Endothelial cell of umbilical vein (primary cell): ENCODE results near the gene ZNRF3. TPM values are rescaled to one million over a fixed set of nuclear protein-coding genes. Genes with fewer than 3 reads are reported as not detected.
"Not testable (repeated sequence)": the region's sequence is repeated elsewhere in the genome, so short reads cannot be mapped to it uniquely, and the experiment has no call there.

ENCODE experiments used
- BruUV-seq: library from RNA; stranded (reverse); fragments of 400-500 nt; replicated peaks from 2 replicates; lab custom pipeline; 2021; lab: Mats Ljungman, UMichigan
- CTCF ChIA-PET: fragments of 300-600, 350-600 bp; sonication (Branson Sonifier 250); formaldehyde crosslinking; loops from one replicate; lab custom pipeline; 2021; ENCODE audit warnings: antibody characterized with exemption, inconsistent platforms; lab: Charles Lee
- POLR2A ChIA-PET: fragments of 300-600, 350-600 bp; sonication (Branson Sonifier 250); formaldehyde crosslinking; loops from one replicate; lab custom pipeline; 2021; ENCODE audit warnings: antibody characterized with exemption, inconsistent platforms; lab: Charles Lee
- DNase-seq: peaks from one replicate; pipeline ENCODE4 v3.0.0-alpha.2; 2011; ENCODE audit warnings: low read depth, low spot score
- FAIRE-seq: peaks from 2 replicates; lab custom pipeline; 2011; peaks lifted over from hg19 to GRCh38; lab: Jason Lieb, UNC
- H2AFZ ChIP-seq: 2 replicates; pipeline ENCODE4 v1.6.0; 2012; ENCODE audit warnings: low read depth, low read length, control low read depth, inconsistent platforms
- H3K27ac ChIP-seq: 2 replicates; pipeline ENCODE4 v1.5.1; 2011; ENCODE audit warnings: low read depth, mild to moderate bottlenecking, control low read depth, low read length, moderate library complexity; ENCODE audit not compliant: insufficient read depth
- H3K27me3 ChIP-seq, 2 experiments: 2 replicates each; pipeline versions ENCODE4 v1.6.0 to v1.6.1; 2011; ENCODE audit warnings: low read length in 2 of 2, mixed read lengths in 1 of 2; ENCODE audit not compliant: control insufficient read depth in 2 of 2, insufficient read depth in 2 of 2
- H3K36me3 ChIP-seq, 2 experiments: 2 replicates in 1 of 2; 3 replicates in 1 of 2; pipeline ENCODE4 v1.5.1; 2011; ENCODE audit warnings: low read length in 2 of 2, mild to moderate bottlenecking in 1 of 2, moderate library complexity in 1 of 2; ENCODE audit not compliant: control insufficient read depth in 2 of 2, insufficient read depth in 2 of 2; ENCODE audit errors: extremely low read depth in 1 of 2
- H3K4me1 ChIP-seq: 3 replicates; pipeline ENCODE4 v1.5.1; 2011; ENCODE audit warnings: mild to moderate bottlenecking, low read length; ENCODE audit not compliant: control insufficient read depth, insufficient read depth; ENCODE audit errors: extremely low read depth
- H3K4me2 ChIP-seq: 2 replicates; pipeline ENCODE4 v1.6.1; 2011; ENCODE audit warnings: low read length, control low read depth, mixed read lengths; ENCODE audit not compliant: insufficient read depth
- H3K4me3 ChIP-seq, 3 experiments: fragments of 200-600 bp in 1 of 3; sonication (generic), shearing (Covaris generic) in 1 of 3; replicated peaks in 1 of 3; 2 replicates each; pipeline ENCODE4 v1.5.1; 2011 to 2016; ENCODE audit warnings: control low read depth in 3 of 3, low read length in 3 of 3, mild to moderate bottlenecking in 2 of 3, inconsistent platforms in 1 of 3, low read depth in 1 of 3, moderate library complexity in 1 of 3; ENCODE audit not compliant: insufficient read depth in 1 of 3
- H3K79me2 ChIP-seq: 2 replicates; pipeline ENCODE4 v1.6.0; 2012; ENCODE audit warnings: low read length, inconsistent platforms; ENCODE audit not compliant: control insufficient read depth, insufficient read depth
- H3K9ac ChIP-seq: replicated peaks from 2 replicates; pipeline ENCODE3; 2011; ENCODE audit warnings: low read length, control low read depth; ENCODE audit not compliant: insufficient read depth; ENCODE audit errors: extremely low read depth
- H3K9me1 ChIP-seq: replicated peaks from 3 replicates; pipeline ENCODE4 v1.6.0; 2011; ENCODE audit warnings: mild to moderate bottlenecking, low read length; ENCODE audit not compliant: control insufficient read depth, insufficient read depth; ENCODE audit errors: extremely low read depth
- H3K9me3 ChIP-seq: replicated peaks from 2 replicates; pipeline ENCODE4 v1.5.1; 2012; ENCODE audit warnings: low read length, inconsistent platforms; ENCODE audit not compliant: control insufficient read depth, insufficient read depth
- H4K20me1 ChIP-seq: replicated peaks from 2 replicates; pipeline ENCODE3; 2011; ENCODE audit warnings: mild to moderate bottlenecking, low read length; ENCODE audit not compliant: control insufficient read depth, insufficient read depth; ENCODE audit errors: extremely low read depth
- FOS ChIP-seq: IDR thresholded peaks from 2 replicates; pipeline ENCODE4 v1.6.1; 2011; ENCODE audit warnings: mild to moderate bottlenecking, low read length, moderate library complexity, borderline replicate concordance; ENCODE audit not compliant: insufficient read depth
- MYC ChIP-seq: IDR thresholded peaks from one replicate; pipeline ENCODE4 v1.6.1; 2011; ENCODE audit warnings: mild to moderate bottlenecking, low read depth, low read length
- POLR2A ChIP-seq: IDR thresholded peaks from 2 replicates; pipeline ENCODE4 v1.6.1; 2012; ENCODE audit warnings: low read depth, mild to moderate bottlenecking, control low read depth, low read length
- dilution Hi-C: fragments of 300-500 bp; cut with MboI; formaldehyde crosslinking; loops from one replicate; pipeline ENCODE4 v1.15.0; 2019; ENCODE audit warnings: low sequenced_read_pairs; ENCODE audit not compliant: extremely low pct_ligation_motif_present
- intact Hi-C: fragments of 100-400 bp; cut with micrococcal nuclease; formaldehyde crosslinking; loops from one replicate; pipeline ENCODE4 v1.10.0; 2022
- polyA plus RNA-seq, 4 experiments: library from polyadenylated mRNA; depleted of rRNA in 3 of 4; stranded (reverse) in 3 of 4; unstranded in 1 of 4; fragments of >200 nt; gene quantifications; 2 replicates each; pipeline versions ENCODE4 v1.2.1 to v1.2.3, GENCODE V29; 2011 to 2012; ENCODE audit warnings: missing spikeins in 1 of 4
- total RNA-seq: library from RNA; stranded (reverse); gene quantifications from 2 replicates; pipeline ENCODE4 v1.2.3, GENCODE V29; 2021

Gene ZNRF3
- total and polyA plus RNA-seq, 2 donors (not counting 3 experiments of a cell fraction or from before 2014, with no cell fraction given) = 2.7 to 5.2 TPM

GRCh38 chr22:28867191-28867590 lies 16.2 kb upstream of the ZNRF3 start:
- H3K4me1 ChIP-seq = no peaks in the 10 kb centered on the region
- CTCF ChIA-PET = interaction anchor here (1.0 kb wide), 1 partner anchor 38 kb away, joined by 3 read pairs; no protein-coding TSS in a partner anchor
- H3K9ac ChIP-seq = no peak overlapping the region
- H3K4me2 ChIP-seq = no peak overlapping the region
- no peak overlapping the region for H2AFZ ChIP-seq
- FAIRE-seq (no peak), DNase-seq (no peak)
- H3K4me3 ChIP-seq = no peak overlapping the region
- no peaks in the 10 kb centered on the region for H3K9me1 ChIP-seq
- H4K20me1 ChIP-seq = no peaks in the 10 kb centered on the region
- dilution Hi-C loops = no loop called here
- H3K27ac ChIP-seq = no peak overlapping the region
- no peaks in the 10 kb centered on the region for H3K79me2 ChIP-seq
- peaks cover 2 to 3% of the 10 kb centered on the region in 2 experiments for H3K27me3 ChIP-seq
- TF ChIP-seq MYC (no peak), POLR2A (no peak), FOS (no peak)
- intact Hi-C loops = no loop called here
- H3K9me3 ChIP-seq = no peaks in the 10 kb centered on the region
- no peaks in the 10 kb centered on the region for H3K36me3 ChIP-seq
- no TSS peak for BruUV-seq
- POLR2A ChIA-PET = no interaction called here

- H3K9me3 ChIP-seq, intact Hi-C loops, H2AFZ ChIP-seq, BruUV-seq, H3K4me3 ChIP-seq, H3K4me1 ChIP-seq, H3K27me3 ChIP-seq, H3K27ac ChIP-seq, FAIRE-seq, H4K20me1 ChIP-seq, H3K9ac ChIP-seq, DNase-seq, H3K79me2 ChIP-seq, H3K4me2 ChIP-seq, H3K36me3 ChIP-seq, dilution Hi-C loops, H3K9me1 ChIP-seq: not testable (repeated sequence)
- POLR2A ChIA-PET = interaction anchor here (0.6 kb wide), 1 partner anchor 174 kb away, joined by 3 read pairs; no protein-coding TSS in a partner anchor
- CTCF ChIA-PET = interaction anchor here (1.1 to 1.2 kb wide), 2 partner anchors 12 to 172 kb away, joined by 3 read pairs; no protein-coding TSS in a partner anchor
Measured at GRCh38 chr22:28868389-28868788, 15.0 kb upstream of the ZNRF3 start.
